HG03460 (cell line): ENCODE measurements around the gene ANK2.

Experiments used
- ATAC-seq: cut with Tn5 transposase; IDR thresholded peaks from one replicate; pipeline ENCODE4 v1.9.1; 2021; ENCODE audit not compliant: unreplicated experiment

ANK2 gene

DNA sequence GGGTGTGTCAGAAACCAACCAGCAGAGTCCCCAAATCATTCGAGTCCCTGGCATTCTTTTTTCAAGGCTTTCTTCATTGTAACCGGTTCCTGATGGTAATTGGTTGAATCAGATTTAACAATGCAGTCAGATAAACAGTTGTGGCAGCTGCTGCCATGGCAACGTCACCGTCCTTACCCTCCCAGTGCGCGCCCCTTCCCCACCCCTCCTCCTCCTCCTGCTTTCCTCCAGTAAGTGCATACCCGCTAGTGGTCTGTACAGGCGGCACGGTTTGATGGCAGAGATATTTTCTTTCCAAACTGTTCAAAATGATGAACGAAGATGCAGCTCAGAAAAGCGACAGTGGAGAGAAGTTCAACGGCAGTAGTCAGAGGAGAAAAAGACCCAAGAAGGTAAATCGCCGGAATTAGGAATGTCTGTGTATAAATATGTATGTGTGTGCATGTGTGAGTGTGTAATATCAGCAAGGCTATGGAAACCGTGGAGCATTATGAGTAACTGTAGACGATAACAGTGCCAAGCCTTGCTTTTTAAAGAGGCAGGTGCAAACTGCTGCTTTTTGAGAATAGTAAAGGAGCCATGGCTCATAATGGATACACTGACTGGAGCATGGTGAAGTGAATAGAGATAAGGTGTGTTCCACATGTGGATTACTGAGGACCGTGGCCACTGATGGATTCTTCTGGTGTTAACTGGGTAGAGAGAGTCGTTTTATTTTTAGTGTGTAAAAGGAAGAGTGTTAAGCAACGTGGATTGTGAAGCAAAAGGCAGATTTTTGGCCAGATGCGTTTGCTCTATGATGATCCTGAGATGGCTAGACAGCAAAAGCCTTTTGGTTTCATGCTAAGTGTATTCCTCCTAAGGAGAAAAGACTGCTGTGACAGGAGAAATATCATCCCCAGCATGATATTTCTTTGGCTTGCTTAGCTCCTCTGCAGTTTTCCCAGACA, at the start of gene ANK2:
Gene ANK2, plus strand, starts transcription at position 233 of the 950 bp plus-strand sequence. Its CDS starts 76 bp downstream, at position 309.
- no peak for ATAC-seq

DNA sequence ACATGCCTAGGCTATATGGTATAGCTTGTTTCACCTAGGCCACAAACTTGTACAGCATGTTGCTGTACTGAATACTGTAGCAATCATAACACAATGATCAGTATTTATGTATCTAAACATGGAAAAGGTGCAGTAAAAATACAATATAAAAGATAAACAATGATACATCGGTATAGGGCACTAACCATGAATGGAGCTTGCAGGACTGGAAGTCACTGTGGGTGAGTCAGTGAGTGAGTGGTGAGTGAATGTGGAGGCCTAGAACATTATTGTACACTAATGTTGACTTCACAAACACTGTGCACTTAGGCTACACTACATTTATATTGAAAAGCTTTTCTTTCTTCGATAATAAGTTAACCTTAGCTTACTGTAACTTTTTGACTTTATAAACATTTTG, 45.6 kb upstream of the ANK2 start:
- no peak for ATAC-seq

DNA sequence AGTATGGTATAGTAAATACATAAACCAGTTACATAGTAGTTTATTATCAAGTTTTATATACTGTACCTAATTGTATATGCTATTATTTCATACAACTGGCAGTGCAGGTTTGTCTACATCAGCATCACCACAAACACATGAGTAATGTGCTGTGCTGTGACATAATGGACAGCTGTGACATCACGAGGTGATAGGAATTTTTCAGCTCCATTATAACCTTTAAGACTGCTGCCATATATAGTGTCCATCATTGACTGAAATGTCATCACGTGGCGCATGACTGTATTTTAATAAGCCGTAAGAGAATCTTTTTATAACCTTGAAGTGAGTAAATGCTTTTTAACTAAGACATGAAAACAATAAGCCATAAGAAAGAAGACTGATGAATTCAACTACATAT, 44.8 kb upstream of the ANK2 start:
- ATAC-seq = no peak

DNA sequence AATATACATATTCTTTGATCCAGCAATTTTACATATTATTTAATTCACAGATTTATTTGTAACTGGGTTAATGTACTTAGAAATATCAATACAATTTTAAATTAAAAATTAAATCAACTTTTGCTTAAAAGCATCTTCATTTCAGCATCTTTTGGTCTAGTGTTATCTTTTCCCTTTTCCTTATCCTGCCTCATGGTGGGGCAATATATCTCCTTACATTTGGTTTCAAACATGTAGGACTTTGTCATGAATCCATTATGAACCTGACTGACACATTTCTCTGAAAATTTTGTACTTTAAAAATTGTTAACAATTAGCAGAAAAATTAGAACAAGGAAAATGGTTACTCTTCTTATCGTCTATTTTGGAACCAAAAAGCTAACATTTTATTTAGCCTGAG, 42.8 kb upstream of the ANK2 start:
- ATAC-seq = no peak

DNA sequence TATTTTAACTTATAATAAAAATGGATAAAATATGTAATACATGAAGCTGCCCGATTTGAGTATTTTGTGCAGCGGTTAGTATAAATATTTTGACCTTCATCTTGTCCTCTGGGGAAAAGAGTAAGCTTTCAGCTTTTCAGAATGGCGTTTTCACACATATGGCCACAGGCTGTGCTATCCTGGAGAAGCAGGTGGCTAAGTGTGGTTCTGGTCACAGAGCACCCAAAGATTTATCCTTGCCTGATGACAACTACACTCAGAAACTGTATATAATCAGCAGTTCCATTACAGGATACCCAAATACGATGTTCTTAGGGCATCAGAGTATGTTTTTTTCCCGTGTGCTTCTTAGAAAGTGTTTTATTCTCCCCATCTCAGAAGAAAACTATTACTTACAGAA, 42.3 kb upstream of the ANK2 start:
- no peak for ATAC-seq

DNA sequence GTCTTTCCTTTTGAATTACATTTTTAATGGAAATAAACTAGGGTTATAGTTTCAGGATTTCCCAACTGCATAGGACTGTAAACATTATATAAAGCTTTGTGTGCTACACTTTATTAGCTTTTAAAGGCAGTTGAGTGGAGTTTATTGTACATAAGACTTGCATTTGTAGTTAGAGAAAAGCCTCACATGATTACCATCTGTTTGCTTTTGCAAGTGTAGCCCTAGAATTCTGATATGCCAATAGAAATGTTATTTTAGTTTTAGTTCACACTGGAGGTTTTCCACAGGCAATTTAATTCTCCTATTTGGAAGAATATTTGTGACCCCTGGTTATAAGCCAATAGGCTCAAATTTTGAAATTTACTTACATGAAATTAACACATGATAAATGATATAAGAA, 41.3 kb upstream of the ANK2 start:
- ATAC-seq = no peak

DNA sequence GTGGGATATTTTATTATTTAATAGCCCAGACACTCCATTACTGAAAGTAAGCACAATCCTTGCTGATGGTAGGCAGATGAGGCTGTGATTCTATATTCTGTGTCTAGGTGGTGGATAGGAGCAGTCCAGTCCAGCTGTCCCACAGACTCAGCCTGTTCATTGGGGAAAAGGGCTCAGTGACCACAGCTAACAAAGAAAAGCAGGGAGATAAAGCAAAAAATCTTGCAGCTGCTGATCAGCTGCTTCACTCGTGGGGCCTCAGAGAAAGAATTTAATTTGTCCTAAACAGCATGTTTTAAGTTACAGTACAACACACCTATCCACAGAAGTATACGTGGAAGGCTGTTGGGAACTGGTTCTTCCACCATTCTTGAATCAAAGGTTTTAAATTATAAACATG, 40.7 kb upstream of the ANK2 start:
- ATAC-seq = no peak

DNA sequence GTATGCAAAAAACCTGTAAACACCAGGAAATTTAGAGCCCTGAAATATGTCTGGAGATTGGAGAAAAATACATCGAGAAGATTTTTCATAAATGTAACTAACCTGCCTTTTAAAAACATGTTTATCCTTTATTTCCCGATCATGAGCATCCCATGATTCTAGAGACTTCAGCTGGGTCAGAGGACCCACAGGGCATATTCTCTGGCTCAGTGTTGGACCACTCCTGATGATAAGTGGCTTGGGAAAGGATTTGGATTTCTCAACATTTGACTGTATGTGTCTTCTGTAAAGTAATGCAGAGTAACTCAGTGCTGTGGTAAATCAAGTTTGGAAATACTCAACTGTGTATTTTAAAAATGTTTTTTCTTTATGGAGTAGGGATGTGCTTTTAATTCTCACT, 40.0 kb upstream of the ANK2 start:
- no peak for ATAC-seq

DNA sequence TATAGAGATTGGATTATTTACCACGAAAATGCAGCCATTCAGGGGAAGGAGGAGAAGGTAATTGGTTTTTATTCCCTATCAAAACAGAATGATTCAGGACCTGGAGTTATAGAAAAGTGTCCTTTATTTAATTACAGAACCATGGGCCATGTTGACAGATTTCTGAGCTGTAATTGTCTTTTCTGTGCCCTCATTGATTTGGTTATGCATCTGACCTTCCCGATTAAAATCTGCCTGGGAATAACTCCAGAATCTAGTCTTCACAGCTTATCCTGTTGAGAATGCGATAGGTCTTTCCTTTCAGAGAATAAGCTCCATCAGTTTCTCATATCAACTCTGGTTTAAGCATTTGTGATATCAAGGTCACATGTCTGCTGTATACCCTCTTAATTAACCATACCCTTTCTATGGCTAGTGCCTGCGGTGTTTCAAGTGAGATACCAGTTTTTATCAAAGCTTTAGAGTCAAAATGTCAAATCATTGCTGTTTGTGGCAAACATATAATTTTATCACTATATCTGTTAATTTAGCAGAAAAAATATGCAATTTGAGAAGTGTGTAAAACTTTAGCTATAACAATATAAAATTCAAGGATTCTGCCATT, 37.2 kb upstream of the ANK2 start:
- ATAC-seq = no peak

DNA sequence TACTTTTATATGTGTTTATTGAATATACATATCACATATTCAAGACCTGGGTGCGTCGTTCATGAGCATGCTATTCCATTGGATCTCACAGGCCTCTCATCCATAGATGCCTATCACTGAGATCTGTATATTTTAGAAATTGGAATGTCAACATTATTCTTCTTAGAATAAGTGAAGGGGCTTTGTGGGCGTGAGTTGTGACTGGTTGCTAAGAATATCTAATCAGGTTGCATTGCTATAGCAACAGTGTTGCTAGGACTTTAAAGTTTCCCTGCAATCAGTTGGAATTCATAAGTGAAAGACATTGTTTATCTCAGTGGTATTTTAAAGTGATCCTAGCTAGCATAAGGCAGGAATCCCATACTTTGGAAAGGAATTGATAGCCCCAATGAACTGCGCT, 36.7 kb upstream of the ANK2 start:
- no peak for ATAC-seq

DNA sequence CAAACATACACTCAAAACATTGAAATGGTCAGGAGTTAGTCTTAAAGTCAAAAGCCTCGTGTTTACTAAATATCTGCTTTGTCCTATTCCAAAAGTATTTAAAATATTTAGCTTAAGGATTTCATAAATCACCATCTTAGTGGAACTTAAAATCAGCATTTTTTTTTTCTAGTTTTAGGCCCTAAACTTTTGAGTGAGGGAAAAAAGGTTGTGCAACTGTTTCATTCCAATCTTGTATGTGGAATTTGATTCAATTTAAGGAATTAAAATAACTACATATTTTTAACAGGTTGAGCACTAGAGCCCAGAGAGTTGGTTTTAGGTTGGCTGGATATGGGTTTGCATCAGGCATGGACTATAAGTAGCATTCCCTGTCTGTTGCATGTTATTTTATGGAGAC, 35.7 kb upstream of the ANK2 start:
- ATAC-seq = no peak

DNA sequence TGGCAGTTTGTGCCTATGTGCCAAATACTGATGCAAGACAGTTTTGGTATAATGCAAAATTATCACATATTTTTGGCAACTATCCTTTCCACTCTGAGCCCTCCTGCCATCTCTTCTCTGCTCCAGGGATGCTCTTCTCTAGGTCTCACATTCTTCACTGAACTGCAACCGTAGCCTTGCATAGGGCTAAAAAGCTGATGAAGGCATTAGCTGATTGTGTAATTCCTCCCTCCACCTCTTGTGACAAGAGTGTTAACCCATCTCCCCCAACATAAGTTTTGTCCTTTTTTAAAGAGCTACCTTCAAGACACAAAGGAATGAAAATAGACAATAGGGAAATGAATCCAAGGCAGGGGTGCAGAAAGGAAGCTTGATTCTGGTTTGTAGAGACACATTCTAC, 33.1 kb upstream of the ANK2 start:
- ATAC-seq = no peak

DNA sequence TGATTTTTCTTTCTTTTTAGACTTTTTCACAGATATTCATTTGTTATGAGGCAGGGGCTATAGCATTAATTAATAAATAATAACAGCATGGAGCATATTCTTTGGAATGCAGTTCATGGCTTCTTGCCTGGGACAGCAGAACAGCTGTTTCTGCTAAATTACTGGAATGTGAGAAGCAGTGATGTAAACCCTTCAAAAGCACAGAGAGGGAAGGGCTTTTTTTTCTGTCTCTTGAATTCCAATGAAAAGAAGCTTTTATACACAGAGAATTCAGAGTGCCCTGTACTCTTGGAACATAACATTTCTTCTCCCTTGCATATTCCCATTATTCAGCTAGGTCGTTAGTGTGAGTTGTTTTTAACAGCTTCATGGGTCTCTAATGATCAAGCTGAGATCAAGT, 28.5 kb upstream of the ANK2 start:
- no peak for ATAC-seq

DNA sequence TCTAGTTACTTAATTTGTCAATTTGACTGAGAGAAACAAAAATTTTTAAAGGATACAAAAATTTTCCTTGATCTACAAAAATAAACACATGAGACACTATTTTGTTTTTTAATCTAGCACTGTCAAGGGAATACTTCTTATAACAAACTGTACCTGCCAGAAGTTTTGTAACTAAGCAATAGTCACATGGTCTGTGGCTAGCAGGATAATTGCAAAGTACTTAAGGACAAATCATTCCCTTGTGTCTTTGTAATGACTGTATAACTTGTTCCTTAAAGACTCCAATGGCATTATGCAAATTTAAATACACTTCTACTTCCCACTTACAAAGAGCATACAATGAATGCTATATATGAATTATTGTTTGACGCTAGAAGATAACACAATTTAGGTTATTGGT, 25.1 kb upstream of the ANK2 start:
- no peak for ATAC-seq

DNA sequence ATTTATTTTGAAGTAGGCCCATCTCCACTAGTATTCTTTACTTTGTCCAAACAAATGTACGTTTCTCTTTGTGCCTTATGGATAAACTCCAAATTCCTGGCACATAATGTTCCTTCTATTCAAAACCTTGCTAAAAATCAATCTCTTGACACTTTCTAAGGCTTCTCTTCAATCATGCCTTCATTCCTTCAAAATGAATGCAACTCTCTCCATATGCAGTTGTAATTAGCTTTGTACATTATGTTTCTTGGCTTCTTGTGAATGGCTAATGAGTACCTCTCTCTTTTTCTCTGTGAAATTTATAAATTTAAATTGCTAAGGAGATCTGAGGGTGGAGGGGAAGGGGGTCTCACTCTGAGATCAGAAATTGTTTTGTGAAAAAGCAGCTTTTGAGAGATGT, 24.0 kb upstream of the ANK2 start:
- no peak for ATAC-seq

DNA sequence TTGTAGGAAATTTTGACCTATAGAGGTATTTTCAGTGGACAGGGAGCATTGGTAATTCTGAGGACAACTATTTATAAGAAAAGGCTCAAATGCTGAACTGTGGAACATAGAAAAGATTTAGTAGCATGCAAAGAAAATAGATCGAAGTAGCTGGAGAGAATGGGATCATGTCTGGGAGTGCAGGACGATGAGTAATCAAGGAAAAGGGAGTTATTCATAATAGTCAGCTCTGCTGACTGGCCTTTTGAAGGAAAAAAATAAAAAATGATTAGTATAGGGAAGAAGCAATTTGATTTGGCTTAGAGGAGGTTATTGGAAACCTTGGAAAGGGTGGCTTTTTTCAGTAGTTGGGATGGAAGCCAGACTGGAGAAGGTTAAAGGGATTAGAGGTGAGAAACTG, 22.9 kb upstream of the ANK2 start:
- no peak for ATAC-seq

DNA sequence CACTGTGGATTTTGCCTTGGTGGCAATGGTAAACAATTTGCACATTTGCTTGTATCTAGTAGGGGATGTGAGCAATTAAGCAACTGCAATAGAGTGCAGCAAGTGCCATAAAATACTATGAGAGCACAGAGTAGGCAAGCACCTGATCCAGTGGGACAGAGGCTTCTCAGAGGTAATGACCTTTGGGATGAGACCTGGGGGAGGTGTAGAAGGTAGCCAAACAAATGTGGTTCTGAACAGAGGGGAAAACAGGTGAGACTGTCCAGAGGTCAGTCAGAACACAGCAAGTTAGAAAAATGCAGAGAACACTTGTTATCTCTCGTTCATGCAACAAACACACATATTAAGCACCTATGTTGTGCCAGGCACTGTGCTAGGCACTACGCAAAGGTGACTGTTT, 21.4 kb upstream of the ANK2 start:
- ATAC-seq = no peak

DNA sequence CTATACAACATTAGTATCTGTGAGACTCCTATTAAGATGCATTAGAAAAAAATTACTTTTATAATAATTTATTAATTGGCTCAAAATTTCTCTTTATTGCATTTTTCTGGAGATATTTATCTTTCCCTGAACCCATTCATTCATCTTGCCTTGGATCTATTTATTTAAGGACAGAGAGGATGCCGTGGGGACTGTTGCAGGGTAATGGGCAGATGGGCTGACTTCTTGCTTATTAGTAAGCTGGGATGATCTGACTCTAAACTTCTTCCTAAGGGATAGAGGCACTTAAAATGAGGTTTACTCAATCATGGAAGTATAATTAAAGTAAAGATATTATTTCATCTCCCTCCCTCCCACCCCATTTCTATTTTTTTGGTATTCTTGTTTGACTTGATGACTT, 18.2 kb upstream of the ANK2 start:
- no peak for ATAC-seq

DNA sequence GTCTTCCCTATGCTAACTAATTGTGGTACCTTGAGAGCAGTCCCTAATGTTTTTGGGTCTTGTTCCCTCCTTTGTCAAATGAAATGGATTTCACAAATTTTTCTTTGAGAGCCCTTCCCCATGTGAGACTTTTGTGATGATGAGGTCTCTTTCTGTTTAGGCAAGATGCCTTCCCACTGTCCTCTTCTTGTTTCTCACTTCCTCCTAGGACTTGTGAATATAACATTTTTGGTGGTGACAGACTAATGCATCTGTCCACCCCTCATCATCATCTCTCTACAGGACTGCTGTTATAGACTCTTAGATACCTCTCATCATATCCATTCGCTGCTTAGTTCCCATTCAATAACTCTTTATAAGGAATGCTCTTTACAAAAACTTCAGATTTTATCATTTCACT, 8.7 kb upstream of the ANK2 start:
- peak; percentile 61 for ATAC-seq

DNA sequence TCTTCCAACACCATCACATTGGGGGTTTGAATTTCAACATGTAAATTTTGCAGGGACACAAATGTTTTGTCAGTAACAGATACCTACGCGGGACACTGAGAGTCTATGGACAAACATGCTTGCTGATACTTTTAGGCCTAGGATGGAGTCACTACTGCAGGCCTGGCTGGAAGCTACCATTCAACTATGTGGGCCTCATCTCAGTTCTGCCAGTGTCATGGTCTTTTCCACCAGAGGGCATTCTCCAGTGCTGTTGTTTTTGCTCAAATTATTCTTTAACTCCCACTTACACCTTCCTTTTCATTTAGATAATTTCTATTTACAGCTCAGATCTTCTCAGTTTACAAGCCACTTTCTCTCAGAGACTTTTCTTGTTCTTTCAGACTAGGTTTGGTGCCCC, 7.0 kb upstream of the ANK2 start:
- ATAC-seq = no peak

DNA sequence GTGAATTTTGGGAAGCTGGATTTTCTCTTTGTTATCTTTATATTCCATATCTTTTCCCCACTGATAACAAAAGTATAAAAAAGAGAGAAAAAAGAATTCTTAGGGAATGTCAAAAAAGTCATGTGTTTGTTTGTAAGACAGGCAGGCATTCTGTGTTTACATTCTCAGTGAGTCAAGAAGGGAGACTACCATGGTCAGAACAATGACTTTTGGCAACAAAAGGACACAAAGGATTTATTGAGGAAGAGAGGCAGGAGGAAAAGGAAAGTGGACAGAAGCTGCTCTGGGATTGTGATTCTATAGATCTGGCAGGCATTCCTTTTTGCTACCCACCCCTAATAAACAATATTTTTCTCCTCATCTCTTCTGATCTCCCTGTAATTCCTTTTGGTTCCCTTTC, 5.9 kb upstream of the ANK2 start:
- no peak for ATAC-seq

DNA sequence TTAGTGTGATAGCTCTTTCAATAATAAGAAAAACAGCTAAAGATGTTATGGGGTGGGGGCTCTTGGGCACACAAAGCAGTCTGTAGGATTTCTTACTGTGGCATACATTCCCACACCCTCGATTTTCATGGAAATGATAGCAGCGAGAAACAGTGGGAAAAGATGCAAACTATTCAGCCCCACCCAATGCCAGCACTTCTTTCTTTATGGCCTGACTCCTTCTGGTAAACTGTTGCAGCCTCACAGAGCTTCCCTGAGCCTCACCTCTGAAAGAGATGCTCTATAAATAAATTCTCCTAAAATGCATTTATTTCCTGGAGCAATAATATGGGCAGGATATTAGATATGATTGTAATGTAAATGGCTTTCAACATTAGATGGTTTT, 910 bp downstream of the ANK2 start:
- ATAC-seq = no peak

DNA sequence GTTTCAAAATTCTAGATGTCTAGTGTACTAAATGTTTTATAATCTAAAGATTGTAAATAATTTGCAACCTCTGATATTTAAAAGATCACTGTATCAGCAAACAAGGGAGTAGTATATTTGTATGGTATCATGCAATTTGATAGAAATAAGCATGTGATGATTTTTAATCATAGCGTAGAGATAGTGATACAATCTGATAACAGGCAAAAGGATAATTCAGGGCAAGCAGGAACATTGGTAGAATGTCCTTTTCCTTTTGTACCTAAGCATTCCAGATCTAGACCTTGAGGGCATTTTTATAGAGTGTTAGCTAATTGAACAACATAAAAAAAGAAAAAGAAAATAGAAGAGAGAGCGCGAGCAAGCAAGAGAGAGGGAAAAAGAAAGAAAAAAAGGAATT, 1.4 kb downstream of the ANK2 start:
- ATAC-seq = no peak
